Adrenal gland (tissue), 5 donors: ENCODE data around the gene MARS1.

ENCODE experiments used
- POLR2A ChIP-seq, 2 donors: fragments of 450-650 bp; IDR thresholded peaks; one replicate each; pipeline ENCODE4 v1.6.1; 2017; ENCODE audit warnings: antibody characterized with exemption in 2 of 2, mild to moderate bottlenecking in 2 of 2, moderate library complexity in 1 of 2
- TF ChIP-seq, protein P1 (sequence below), 6 experiments: fragments of 450-650 bp in 4 of 6; fragments of 200-600 bp in 2 of 6; sonication (generic) in 1 of 6; IDR thresholded peaks; 1 replicate in 5 of 6; 2 replicates in 1 of 6; pipeline versions ENCODE4 v1.5.1 to v1.8.0; 2016 to 2021; ENCODE audit warnings: antibody characterized with exemption in 6 of 6, mild to moderate bottlenecking in 2 of 6, moderate library complexity in 1 of 6
- donor health status: DM: no; HTN: no; CAD: no.

DNA sequence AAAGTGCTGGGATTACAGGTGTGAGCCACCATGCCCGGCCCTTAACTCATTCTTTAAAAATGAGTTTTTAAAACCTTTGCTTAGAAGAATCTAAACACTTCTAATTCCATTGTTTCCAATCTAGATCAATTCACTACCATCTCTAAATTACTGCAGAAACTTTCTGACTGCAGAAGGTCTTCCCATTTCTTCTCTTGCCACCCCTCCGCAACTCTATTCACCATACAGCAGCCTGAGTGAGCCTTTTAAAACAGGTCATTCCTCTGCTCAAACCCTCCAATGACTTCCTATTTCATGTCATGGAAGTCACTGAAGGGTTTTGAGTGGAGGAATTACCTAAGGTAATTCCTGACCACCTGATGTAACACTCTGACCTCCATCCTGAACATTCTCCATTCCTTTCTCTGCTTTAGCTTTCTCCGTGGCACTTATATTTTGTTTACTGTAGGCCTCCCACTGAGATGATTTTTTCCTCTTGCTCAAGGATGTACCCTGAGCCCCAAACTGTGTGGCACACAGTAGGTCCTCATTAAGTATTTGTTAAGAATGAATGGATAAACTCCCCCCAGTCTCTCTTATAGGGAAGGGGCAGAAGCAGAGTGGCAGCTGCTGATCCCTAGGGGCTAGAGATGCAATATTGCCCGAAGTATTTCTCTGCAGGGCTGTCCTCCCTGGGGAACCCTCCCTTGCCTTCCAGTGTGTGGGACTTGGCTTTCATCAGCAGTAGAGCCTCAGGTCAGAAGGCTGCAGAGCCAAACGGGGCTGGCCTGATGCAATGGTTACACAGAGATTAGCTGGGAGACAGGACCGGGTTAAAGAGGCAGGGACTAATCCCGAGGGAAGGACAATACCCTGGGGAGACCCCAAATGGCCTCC is 31.3 kb downstream of the MARS1 start:
- TF ChIP-seq, protein P1, sequence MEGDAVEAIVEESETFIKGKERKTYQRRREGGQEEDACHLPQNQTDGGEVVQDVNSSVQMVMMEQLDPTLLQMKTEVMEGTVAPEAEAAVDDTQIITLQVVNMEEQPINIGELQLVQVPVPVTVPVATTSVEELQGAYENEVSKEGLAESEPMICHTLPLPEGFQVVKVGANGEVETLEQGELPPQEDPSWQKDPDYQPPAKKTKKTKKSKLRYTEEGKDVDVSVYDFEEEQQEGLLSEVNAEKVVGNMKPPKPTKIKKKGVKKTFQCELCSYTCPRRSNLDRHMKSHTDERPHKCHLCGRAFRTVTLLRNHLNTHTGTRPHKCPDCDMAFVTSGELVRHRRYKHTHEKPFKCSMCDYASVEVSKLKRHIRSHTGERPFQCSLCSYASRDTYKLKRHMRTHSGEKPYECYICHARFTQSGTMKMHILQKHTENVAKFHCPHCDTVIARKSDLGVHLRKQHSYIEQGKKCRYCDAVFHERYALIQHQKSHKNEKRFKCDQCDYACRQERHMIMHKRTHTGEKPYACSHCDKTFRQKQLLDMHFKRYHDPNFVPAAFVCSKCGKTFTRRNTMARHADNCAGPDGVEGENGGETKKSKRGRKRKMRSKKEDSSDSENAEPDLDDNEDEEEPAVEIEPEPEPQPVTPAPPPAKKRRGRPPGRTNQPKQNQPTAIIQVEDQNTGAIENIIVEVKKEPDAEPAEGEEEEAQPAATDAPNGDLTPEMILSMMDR (IDR thresholded peaks at IDR 0.05), result no peak
- TF ChIP-seq POLR2A (IDR thresholded peaks at IDR 0.05), result no peak
